HTERT RPE-1 (cell line): ENCODE data around the gene ROR2.

Experiments used
- in situ Hi-C: fragments of 300-500 bp; cut with MboI; formaldehyde crosslinking; loops from 4 replicates; pipeline ENCODE4 v1.14.3; 2020; ENCODE audit warnings: low sequenced_read_pairs

ROR2 gene

DNA sequence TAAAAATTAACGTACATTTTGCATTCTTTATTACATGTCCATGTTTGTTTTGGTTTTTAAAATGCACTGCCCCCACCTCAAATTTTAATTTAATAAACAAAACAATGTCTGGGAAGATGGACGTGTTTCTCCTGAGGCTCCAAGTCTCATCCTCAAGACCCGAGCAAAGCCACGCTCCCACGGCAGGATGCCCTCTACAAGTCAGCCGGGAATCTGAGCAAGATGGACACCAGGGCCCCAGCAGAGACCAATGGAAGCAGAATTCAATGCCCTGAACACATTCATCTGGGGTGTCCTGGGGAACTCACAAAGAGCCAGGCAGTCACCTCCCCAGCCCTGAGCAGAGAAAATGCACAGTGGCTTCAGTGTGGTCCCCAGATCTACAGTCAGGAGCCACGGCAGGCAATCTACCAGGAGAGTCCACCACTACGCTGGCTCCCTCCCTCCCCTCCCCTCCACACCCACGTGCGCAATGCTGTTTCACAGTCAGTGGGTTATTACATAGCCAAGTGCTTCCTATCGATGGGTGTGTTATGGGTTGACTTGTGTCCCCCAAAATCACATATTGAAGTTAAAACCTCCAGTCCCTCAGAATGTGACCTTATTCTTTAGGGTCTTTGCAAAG lies 129.8 kb downstream of the ROR2 start:
- in situ Hi-C loops, result no loop called here

DNA sequence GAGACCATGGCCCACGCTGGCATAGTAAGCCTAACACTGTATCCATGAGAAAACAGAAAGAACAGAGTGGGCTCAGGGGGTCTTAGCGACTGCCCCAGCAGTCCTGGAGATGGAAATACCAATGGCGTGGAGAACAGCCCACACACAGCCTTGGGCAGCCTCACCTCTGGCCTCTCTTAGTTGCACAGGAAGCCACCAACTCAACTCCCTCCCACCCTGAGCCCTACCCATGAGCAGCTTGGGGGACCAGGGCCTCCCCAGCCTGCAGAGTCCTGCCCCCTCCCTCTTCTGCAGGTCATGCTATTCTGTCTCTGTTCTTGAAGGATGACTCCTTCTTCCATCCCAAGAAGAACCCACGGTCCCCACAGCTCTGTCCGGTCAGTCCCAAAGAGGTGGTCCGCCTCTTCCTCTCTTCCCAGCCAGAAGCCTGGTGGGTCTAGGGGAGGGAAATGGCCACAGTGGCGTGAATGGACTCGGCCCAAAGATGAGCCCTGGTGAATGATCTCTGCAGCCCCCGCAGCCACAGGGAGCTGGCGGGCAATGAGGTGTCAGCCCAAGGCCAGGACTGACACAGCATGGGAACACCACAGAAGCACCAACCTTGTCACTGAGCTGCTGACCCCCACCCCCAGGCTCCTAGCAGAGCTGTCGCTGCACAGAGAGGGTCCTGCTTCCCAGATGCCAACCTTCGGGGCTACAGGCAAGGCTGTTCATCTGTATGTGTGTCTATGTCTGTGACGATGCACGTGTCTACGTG lies 131.2 kb downstream of the ROR2 start:
- in situ Hi-C loops, result no loop called here

DNA sequence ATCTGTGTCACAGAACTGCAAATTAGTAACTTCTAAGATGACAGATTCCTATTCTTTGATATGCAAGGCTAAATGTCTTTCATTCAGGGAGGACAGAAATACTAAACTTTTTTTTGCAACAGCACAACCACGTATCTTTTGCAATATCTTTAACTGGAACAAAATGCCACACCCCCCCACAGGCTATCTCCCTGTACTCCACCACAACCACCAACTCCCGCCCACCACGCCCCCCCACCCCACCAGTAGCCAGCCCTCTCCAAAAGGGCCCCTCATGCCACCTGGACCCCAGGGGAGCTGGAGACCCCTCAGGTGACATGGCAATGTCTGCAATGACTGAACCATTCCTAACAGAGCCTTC lies 131.8 kb downstream of the ROR2 start:
- in situ Hi-C loops, result no loop called here

DNA sequence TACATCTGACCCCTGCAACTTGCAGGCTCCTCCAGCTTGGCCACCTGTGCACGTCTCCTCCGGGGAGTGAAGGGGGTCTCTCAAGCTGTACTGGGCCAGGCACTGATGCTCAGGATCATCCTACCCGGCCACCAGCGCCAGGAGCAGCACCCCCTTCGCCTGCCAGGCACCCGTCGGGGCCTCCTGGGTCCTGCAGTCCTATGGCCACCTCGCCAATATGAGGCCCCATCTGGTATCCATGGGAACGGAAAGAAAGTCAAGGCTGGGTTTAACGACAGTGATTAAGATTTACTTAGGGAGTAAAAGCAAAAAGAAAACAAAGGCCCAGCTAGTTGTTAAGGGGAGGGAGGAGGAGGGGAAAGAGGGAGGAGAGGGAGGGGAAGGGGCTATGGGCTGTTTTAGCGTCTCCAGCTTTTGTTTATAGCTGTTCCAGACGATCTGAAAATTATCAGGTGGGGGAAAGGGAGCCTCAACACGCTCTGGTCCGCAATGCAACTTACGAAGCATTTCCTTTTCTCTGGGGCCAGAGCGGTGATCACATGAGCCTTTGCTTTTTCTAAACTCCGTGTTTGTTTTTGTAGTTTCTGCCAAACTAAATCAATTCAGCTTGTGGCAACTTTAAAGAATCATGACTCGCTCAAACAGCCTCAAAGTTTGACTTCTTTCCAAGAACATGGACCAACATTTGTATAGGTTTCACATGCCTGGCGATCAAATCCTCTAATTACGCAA lies 132.4 kb downstream of the ROR2 start:
- in situ Hi-C loops, result no loop called here

DNA sequence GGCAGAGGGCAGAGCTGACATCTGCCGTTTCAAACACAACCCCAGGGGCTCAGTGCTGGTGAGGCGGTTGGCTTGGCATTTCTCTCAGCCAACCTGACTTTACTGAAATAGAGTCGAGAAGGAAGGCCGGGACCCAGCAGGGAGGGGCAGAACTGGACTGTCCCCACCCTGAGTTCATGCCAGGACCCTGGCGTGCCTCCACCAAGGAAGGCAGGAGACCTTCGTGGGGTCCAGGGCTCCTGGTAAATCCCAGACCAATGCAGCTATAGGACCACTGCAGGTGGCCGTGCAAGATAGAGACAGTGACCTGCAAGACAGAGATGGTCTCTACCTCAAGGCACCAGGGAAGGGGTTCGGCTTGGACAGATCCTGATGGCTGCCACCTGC lies 132.9 kb downstream of the ROR2 start:
- in situ Hi-C loops, result no loop called here

DNA sequence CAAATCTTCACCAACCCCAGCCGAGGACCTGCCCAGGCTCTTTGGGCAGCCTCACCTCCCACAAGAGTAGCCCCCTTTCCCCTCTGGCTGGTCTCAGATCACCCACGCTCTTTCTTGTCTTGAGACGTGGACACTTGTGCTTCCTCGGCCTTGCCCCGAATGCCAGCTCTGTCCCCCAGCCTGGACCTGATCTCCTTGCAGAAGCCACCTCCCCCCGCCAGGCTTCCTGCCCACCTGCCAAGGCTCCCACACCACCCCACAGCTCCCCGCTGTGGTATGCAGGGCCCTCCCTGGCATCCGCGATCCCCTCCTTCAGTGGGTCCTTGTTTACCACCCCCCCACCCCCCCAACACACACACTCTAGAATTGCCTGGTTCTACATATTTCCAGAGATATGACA lies 133.7 kb downstream of the ROR2 start:
- in situ Hi-C loops, result no loop called here

DNA sequence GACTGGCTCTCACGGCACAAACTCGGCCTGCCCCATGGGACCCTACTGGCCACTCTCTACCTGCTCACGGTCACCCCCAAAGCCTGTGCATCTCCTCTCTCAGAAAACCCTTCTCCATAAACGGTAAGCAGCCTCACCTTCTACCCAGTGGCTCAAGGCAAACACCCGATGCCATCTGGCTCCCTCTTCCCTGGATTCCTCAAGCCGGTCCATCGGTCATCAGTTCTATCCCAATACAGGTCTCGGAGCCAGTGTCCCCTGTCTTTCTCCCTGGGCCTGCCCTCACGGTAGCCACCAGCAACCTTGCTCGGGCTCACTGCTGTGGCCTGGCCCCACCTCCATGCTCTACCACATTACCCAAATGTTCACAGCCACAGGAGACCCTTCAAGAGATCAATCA lies 134.1 kb downstream of the ROR2 start:
- in situ Hi-C loops, result no loop called here

DNA sequence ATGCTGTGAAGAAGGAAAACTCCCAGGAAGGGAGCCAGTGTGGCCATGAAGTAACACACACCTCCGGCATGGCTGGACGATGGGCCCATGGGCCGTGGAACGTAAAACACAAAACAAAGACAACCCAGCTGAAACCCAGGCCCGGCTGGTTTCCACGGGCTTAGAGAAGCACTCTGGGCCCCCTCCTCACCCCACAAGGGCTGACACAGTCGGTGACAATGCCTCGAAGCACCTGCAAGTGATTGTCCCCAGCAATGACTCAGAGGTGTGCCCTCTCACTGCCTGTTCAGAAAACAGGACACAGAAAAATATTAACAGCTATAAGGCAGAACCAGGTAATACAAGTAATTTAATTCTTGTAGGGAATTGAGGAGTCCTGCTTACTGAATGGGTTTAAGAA lies 135.3 kb downstream of the ROR2 start:
- in situ Hi-C loops, result no loop called here

DNA sequence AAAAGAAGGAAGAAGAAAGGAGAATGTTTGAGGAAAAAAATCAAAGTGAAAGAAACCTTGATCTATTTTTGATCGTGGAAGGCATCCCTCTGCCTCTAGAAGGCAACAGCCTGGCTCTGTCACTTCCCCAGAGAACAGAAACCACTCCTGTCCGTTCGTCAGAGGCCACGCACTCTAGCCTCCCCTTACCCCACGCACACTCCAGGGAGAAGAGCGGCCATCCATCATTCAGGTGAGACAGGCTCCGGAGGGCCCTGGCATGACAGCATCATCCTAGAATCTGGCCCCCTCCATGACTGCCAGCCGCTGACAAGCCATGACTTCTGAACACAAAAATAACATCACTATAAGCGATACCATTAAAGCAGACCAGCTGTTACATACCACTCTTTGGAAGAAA lies 135.8 kb downstream of the ROR2 start:
- in situ Hi-C loops, result no loop called here

DNA sequence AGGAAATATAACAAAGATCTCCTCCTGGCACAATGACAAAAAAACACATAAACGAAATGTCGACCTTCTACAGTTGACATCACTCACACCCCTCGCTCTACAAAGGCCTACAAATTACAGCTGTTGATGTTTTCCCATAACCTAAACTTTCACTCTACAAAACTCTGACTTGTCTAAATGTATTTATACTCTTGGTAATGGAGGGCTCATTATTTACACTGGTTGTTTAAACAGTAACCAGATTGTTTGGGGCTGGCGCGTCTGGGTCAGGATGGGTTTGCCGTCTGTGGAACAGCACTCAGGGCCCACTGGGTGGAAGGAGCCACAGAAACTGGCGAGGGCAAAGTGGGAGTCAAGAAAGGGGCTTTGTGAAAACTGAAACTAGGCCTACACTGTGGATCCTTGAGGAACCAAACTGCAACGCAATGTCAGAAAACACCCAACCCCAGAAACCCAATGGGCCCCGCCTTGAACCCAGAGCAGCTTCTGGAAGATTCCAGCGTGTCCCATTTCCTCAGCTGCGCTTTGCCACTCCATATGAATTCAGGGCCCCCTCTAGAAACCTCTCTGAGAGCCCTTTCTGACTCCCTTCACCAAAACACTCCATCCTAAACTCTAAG lies 136.7 kb downstream of the ROR2 start:
- in situ Hi-C loops, result no loop called here

DNA sequence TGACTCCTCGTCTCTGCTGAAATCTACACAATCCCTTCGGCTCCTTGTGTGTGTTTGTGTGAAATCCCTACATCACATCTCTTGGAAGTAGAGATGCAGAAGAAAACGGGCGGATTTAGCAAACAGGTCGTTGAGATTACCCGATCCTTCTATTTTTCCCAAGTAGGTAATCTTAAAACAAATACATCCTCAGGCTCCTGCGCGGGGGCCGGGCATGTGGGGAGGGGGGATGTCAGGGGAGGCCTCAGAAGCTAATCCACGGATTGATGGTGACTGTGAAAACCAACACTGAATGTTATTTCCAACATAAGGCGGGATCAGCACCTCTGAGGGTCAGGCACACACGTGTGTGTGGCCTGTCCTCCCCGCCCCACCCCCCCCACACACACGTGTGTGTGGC lies 137.8 kb downstream of the ROR2 start:
- in situ Hi-C loops, result no loop called here

DNA sequence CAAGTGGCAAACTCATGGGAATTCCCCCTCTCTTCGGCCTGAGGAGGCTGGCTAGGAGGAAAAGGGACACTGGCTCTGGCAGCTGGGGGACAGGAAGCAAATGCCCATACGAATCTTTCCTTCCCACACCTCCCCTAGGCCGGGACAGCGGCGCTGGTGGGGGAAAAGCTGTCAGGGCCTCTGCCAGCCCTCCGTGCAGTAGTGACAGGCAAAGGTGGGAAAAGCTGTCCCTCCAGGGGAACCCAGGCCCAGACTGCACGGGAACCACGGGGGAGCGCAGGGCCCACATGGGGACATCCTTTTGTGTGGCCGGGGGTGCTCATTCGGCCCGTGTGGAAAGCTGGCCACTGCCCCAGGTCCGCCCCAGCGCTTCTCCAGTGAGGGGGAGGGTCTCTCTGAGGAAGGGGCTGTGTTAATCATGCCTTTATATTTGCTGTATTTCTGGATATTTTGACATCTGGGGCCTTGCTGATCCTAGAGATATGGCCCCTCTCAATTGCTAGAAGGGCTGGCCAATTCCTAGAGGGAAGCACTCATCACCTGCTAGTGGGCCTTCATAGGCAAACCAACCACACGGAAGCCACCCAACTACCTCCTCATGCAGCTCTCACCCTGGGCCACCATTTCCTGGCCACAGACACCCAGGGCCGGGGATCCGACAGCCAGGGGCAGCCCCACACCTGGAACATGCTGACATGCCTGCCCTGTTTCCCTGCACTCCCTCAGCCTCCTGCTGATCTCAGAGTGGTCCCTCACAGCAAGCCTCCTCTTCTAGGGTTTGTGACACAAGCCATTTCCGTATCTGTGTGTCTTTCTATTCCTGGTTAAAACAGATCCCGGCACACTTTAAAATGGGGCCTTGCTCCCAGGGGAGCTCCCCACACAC lies 138.8 kb downstream of the ROR2 start:
- in situ Hi-C loops, result no loop called here

DNA sequence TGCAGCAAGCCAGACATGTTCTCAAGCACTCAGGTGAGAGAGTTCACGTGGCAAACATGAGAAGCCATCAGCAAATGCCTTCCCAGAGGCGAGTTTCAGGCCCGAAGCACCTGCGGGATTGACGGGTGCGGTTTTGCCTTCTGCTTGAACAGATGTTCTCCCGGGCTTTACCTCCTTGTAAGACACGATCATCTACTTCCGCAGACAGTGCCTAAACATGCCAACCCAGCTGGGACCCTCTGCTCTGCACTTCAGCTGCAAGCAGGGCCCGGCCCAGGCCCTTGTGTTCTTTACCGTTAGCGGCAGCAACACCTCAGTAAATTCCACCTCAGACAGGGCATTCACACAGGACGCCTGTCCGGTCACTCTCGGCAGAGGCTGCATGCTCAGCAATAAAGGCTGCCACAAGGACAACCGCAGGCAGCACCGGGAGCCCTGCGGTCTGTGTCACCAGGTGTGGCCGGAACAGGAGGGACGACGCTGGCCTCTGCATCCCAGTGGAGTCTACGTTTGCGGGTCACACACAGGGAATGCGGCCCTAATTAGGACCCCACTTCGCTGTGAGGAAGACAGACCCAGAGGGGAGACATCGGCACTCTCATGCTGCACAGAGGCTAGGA lies 139.6 kb downstream of the ROR2 start:
- in situ Hi-C loops, result no loop called here

DNA sequence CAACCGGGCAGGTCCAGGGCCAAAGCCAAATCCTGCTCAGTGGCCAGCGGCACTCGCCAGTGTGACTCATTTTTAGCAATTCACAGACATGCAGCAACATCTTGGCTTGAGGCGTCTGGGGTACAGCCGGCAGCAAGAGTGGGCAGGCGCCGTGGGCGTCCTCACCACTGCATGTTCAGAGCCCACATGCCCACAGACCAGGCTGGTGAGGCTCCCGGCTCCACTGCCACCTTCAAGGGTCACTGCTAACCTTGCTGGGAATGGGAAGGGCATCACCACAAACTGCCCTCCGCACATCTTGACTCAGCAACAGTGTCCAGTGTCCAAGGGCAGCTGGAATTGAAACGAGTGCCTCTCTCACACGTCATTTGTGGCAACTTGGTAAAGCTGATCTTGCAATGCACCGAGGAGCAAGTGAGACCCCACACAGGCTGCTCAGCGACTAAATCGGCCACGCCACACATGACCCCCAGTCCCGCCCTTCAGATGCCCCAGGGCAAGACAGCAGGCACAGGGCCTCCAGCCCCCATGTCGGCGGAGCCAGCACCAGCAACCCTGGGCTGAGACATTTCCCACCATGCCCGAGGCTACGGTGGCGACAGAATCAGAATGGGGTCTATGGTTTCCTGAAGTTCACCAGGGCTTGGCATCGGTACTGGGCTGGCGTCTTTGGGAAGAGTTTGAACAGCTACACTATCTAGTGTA lies 140.3 kb downstream of the ROR2 start:
- in situ Hi-C loops, result no loop called here

DNA sequence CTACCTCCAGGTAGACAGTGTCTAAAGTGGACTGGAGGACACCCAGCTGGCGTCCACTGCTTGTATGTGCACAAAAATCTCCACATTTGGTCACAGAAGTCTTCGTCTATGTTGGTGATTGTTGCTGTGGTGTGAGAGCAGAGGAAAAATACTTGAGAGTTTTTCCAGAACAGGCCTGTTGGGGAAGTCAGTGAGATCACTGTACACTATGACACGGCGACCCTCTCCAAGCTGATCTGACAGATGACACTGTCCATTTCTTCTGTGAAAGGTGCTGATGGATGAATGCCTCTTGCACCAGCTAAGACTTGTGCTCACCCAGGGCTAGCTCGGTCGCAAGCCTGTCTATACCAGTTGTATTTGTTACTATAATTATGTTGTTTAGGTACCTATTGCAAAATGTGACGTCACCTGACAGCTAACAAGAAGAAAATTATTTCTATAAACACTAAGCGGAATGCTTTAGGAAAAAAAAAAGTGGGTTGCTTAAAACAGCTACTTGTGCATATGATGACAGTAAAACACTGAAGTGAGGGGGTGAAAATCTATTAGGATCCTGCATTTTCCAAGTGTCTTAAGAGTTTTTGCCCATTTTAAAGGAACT lies 142.3 kb downstream of the ROR2 start:
- in situ Hi-C loops, result no loop called here

DNA sequence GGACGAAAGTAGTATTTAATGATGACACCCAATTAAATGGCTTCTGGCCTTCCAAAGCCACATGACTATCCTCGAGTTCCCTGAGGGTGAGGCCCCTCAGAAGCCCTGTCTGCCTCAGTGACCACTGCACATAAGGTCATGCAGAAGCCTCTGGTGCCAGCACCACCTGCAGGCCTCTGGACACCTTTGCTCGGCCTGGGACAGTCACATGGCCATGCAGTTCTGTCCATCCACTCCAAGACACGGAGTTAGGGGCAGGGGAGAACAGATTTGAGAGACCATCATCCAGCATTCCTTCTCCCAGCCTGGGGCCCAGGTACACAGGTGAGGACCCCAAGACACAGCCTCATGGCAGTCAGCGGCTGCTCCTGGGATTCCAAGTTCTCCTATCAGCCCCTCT lies 145.0 kb downstream of the ROR2 start:
- in situ Hi-C loops, result no loop called here

DNA sequence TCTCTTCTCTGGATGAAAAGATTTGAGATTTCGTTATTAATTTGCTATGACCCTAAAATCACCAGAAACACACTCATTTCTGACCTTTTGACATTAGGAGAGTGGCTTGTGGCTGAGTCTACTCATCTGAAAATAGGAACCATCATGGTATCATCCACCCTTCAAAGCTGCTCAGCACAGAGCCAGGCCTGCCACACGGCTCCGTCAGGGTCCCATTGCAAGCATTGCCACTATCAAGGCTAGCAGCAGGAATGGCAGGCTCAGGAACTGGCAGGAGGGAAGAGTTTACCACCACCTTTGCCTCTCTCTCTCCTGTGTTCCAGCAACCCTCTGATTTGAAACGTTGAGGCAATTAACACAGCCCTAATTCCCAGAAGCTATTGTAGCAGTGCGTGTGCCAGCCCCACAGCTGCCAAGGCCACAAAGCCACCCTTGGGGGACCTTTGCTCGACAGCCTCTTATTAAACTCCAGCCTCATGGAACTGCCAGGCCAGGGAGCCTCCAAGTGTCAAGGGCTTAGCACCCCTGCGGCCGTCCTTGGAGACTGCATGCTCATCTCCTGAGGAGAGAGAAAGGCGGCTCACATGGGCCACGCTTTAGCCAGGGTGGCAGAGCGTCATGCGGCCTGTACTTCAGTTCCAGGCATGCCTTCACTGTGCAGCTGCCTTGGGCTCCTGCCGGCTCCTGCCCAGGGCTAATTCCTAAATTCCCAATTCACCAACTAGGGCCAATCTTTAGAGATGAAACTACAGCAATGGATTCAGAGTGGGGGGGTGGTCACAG lies 145.9 kb downstream of the ROR2 start:
- in situ Hi-C loops, result no loop called here

DNA sequence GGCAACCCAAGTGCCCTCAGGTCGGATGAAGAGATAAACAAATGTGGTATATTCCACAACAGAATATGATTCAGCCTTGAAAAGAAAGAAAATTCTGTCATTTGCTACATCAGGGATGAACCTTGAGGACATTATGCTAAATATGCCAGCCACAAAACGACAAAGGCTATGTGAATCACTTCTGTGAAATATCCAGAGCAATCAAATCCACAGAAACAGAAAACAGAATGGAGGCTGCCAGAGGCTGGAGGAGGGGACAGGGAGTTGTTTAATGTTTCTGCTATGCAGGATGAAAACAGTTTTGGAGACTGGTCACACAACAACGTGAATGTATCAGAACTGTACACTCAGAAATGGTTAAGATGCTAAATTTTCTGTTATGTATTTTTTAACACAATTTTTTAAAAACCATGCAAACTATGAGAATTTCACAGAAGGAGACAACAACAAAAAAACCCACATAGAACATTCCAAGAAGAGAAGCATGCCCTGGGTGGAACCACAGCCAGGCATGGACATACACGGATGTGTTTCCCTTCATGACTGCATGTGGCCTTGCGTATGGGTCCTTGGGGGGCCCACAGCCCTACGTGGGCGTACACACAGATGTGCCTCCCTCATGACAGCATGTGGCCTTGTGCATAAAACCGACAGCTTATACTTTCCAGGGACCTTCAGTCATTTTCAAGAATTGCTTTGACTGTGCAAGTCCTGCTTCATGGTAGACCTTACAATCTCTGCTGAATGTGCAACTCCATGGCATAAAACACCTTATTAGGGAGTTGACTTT lies 146.7 kb downstream of the ROR2 start:
- in situ Hi-C loops, result no loop called here
